Fibroblast of gingiva (primary cell): ENCODE measurements around the gene BAHCC1.
"Not testable (repeated sequence)": the region's sequence is repeated elsewhere in the genome, so short reads cannot be mapped to it uniquely, and the experiment has no call there.

Source experiments
- DNase-seq: peaks from one replicate; pipeline ENCODE4 v3.0.0-alpha.2; 2011; ENCODE audit warnings: low read depth

BAHCC1 gene

GRCh38 chr17:81413497-81414135, 18.4 kb downstream of the BAHCC1 start:
- DNase-seq = no peak

GRCh38 chr17:81414756-81415516, 19.7 kb downstream of the BAHCC1 start:
- no peak for DNase-seq

- no peak for DNase-seq
Observed at GRCh38 chr17:81415681-81416080, 20.4 kb downstream of the BAHCC1 start.

- DNase-seq = no peak
Observed at GRCh38 chr17:81416612-81417011, 21.4 kb downstream of the BAHCC1 start.

- peak; percentile 87 for DNase-seq
Observed at GRCh38 chr17:81417049-81417878, 22.0 kb downstream of the BAHCC1 start.

DNA sequence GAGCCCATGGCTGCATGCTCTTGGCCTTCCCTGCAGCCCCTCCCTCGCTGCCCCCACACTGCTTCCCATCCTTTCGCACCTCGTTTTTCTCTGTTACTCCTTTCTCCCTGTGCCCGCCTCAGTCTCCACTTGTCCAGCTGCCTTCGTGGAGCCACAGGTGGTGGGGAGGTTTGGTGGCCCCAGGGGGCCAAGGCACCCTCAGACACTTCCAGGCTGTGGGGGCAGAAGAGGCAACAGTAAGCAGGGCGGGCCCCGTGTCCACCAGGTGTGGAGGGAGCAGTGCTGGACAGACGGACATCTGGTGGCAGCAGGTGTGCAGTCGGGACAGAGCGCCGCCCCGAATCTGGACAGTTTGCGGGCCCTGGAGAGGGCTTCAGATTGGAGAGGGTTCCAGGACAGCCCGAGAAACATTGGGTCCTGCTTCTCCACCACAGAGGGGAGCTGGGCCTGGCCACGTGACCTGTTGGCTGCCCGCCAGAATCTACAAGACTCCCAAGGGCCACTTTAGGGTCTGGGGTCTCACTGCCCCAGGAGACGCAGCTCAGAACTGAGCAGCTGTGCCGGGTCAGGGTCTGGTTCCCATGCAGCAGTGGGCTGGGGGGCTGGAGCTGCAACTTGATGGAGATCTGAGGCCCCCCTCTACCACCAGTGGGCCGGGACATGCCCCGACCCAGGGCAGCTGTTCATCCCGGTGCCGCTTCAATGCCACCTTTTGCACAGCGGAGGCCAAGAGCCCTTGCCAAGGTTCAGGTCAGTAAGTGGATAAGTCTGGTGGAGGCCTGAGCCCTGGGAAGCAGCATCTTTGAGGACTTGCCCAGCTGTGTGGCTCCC, 22.8 kb downstream of the BAHCC1 start:
- no peak for DNase-seq

GRCh38 chr17:81418710-81419318, 23.6 kb downstream of the BAHCC1 start:
- peak; percentile 22 for DNase-seq

DNA sequence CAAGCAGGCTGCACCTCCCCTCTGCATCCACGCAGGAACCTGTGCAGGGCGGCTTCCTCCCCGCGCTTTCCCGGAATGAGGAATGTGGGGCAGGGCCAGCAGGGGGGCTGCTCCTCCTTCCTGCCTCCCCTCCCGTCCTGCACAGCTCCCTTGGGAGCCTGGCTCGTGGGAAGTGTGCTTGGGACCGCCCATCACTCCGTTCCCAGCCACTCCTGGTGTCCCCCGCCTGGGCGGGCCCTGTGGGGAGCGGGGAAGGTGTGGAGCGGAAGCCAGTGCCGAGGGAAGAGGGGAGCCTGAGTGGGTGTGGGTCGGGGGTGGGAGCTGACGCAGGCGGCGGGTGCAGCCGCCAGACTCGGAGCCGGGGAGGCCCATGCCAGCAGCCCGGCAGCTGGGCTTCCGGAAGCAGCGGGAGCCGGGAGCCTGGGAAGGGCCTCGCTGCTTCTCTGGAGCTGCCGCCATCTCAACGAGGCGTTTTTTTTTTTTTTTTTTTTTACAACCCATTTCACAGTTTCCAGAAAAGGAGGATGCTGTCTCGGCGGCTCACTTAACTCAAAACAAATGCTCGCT, 24.1 kb downstream of the BAHCC1 start:
- peak; percentile 88 for DNase-seq

DNA sequence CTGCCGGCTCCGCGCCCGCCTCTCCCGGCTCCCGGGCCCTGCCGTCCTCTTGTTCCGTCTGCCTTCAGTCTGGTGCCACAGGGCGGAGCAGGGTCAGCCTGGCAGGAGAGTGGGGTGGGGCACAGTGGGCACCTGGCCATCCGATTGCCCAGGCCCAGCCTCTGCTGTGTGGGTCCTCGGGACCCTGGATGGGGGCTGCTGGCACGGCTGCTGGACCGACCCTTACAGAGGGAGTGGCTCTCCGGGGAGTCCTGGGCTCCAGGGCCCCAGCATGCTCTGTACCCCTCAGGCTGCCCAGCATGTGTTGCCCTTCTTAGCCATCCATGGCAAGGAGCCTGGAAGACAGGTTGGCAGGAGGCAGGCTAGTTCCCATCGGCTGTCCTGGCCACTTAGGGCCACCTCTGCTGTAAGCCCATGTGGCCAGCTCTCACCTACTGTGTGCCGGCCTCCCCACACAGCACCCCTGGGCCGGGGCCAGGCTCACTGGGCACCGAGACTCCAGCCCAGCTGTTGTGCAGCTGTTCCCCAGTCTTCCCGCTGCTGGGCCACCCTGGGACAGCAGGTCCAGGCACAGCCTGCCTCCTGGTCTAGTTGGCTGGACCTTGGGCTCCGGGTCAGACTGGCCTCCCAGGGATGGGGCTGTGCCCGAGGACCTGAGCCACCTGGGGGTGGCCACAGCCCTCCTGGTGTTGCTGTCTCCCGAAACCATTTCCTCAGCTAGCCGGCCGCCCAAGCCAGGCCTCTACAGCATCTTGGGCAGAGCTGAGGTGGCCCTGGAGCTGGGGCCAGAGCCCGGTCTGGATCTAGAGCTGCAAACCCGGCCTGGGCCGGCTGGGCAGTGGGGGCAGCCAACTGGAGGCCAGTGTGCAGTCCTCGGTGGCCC, 24.9 kb downstream of the BAHCC1 start:
- peak; percentile 64 for DNase-seq

DNA sequence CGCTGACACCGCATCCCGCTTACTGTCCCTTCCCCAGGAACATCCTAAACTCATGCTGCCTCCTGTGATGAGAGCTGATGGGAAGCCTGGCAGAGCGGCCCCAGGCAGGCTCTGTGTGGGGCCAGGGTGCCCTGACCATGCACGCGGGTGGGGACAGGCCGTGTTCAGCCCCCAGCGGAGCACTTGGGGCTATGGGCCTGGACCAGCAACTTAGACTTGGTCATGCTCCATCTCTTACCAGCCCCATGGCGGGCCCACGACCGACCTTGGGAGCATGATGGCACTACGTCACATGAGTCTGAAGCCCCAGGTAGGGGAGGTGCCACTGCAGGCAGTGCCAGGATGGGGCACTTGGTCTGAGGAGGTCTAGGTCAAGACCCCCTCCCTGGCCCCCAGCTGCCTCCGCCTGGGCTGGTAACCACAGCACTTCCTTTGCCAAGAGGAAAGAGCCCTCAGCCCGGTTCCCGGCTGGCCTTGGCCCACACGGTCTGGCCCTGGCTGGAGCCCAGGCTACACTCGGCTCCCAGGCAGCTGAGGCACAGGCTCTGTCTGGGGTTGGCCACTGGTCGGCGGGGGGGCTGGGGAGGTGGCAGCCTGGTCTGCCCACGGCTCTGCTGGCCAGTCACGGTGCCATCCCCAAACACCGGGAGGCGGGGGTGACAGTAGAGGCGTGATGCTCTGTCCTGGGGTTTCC, 25.7 kb downstream of the BAHCC1 start:
- DNase-seq = peak; percentile 72

DNA sequence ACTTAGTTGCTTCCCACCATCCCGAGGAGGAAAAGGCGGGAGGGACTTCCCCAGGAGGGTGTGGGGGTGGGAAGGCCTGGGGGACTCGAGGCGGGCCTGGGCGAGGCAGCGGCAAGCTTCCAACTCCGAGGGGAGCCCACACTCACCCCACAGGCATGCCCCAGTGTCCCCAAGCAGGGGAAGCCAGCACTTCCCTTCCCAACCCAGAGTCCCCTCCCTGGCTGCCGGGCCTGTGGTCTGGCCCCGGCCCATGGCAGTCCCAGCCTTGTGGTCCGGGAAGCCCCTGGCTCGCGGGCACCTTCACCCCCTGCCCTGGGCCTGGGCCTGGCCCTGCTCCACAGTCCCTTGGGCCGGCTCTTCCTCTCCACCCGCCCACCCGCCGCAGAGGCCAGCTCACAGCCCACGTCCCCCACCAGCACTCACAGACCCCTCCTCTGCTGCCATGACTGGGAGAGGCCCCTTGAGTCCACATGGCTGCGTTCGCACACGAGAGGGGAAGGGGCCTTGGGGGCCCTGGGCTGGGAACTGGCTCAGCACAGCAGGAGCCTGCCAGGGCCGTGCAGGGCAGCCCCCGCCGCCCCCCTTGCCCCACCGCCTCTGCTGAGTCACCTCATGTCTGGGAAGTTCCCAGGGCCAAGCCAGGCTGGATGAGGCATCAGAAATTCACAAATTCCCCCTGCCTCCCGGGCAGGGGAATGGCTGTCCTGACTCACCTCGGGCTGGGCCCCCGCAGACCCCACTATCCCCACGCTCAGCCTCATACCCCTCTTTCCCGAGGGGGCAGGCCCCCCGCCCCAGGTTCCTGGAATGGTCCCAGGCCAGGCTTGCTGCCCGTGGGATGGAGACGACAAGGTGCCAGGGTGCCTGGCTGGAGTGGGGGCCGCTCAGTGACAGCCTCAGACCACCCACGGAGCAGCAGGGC, 27.8 kb downstream of the BAHCC1 start:
- DNase-seq = peak; percentile 96

DNA sequence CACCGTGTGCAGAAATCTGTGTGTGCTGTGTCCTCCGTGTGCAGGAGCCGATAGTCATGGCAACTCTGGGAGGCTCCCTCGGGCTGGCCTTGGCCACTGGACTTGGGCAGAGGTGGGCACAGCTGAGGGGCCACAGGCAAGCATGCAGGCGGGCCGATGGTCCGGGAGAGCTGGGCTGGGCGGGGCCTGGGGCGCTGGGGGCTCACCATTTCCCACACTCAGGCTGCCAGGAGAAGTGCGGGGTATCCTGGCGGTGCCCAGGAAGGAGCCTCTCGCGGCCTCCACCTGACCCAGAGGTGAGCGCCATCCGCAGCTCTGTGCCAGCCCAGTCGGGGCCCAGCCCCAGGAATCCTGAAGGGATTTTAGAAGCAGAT, 28.4 kb downstream of the BAHCC1 start:
- no peak for DNase-seq

DNA sequence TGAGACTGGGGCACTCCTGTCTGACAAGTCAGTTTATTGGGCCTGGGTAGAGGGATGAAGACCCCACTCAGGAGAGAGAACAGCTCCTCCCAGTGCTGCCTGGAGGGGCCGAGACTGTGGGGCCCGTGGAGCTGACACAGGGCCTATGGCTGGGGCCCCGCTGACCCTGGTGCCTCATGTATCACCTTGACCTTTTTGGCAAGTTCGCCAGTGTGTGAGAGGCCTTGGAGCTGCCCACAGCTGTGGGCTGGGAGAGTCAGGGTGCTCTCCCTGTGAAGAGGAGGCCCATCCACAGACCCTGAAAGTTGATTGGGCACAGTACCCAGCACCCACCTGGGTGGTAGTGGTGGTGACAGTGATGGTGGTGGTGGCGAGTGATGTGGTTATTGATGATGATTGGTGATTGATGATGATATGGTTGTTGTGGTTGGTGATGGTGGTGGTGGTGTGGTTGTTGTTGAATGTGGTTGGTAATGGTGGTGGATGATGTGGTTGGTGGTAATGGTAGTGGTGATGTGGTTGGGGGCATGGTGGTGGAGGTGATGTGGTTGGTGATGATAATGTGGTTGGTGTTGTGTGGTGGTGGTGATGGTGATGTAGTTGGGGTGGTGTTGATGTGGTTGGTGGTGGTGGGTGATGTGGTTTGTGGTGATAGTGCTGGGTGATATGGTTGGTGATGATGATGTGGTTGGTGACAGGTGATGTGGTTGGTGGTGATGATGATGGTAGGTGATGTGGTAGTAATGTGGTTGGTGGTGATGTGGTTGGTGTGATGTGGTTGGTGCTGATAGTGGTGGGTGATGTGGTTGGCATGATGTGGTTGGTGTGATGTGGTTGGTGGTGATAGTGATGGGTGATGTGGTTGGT, 29.1 kb downstream of the BAHCC1 start:
- DNase-seq = no peak

DNA sequence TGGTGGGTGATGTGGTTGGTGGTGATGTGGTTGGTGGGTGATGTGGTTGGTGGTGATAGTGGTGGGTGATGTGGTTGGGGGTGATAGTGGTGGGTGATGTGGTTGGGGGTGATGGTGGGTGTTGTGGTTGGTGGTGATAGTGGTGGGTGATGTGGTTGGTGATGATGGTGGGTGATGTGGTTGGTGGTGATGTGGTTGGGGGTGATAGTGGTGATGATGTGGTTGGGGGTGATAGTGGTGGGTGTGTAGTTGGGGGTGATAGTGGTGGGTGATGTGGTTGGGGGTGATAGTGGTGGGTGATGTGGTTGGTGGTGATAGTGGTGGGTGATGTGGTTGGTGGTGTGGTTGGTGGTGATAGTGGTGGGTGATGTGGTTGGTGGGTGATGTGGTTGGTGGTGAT, 29.8 kb downstream of the BAHCC1 start:
- DNase-seq = not testable (repeated sequence)

DNA sequence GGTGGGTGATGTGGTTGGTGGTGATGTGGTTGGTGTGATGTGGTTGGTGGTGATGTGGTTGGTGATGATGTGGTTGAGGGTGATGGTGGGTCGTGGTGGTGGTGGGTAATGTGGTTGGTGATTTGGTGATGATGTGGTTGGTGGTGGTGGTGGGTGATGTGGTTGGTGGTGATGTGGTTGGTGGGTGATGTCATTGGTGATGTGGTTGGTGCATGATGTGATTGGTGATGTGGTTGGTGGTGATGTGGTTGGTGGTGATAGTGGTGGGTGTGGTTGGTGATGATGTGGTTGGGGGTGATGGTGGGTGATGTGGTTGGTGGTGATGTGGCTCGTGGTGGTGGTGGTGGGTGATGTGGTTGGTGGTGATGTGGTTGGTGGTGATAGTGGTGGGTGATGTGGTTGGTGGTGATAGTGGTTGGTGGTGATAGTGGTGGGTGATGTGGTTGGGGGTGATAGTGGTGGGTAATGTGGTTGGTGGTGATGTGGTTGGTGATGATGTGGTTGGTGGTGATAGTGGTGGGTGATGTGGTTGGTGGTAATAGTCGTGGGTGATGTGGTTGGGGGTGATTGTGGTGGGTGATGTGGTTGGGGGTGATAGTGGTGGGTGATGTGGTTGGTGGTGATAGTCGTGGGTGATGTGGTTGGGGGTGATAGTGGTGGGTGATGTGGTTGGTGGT, 30.6 kb downstream of the BAHCC1 start:
- DNase-seq = not testable (repeated sequence)

DNA sequence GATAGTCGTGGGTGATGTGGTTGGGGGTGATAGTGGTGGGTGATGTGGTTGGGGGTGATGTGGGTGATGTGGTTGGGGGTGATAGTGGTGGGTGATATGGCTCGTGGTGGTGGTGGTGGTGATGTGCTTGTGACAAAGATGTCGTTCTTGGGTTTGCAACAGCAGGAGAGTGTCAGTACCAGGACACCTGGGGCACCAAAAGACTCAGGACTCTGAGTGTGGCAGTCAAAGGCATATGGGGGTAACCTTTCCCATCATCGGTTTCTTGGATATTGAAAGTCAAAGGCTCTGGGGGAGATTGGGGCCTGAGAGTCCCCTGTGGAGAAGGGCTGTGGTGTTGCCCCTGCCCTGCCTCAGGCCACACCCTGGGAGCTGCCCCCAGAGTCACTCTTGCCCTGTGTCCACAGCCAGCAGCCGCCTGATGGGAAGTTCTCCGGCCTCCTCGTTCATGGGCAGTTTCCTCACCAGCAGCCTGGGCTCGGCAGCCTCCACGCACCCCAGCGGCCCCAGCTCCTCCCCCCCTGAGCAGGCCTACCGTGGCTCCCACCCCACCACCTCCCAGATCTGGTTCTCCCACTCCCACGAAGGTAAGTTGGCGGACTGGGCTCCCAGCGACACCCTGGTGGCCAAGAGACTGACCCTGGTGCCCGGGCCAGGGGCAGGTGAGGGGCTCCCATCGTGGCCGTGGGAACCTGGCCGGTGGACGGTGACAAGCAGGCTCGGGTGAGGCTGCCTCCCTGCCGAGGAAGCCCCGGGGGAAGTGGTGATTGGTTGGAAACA, 31.3 kb downstream of the BAHCC1 start:
- no peak for DNase-seq
